Right lobe of liver (tissue), 6 donors: ENCODE results near the gene ABHD11. TPM values are rescaled to one million over a fixed set of nuclear protein-coding genes. Genes with fewer than 3 reads are reported as not detected.
"Not testable (repeated sequence)": the region's sequence is repeated elsewhere in the genome, so short reads cannot be mapped to it uniquely, and the experiment has no call there.

Experiments used
- ATAC-seq, 4 donors: fragments of 200-7000 bp; cut with Tn5 transposase; one replicate each; pipeline ENCODE4 v1.9.1; 2020; ENCODE audit warnings: mild to moderate bottlenecking in 4 of 4, moderate library complexity in 4 of 4
- DNase-seq, 3 donors: peaks; one replicate each; pipeline ENCODE4 v3.0.0-alpha.2; 2020
- H3K27ac ChIP-seq, 3 donors: fragments of 200-600 bp; one replicate each; pipeline ENCODE4 v1.8.0; 2022
- H3K27me3 ChIP-seq, 2 donors: fragments of 200-600 bp; one replicate each; pipeline ENCODE4 v1.8.0; 2022
- H3K36me3 ChIP-seq, 4 donors: fragments of 200-600 bp; sonication (generic) in 1 of 4; one replicate each; pipeline versions ENCODE4 v1.5.1 to v1.8.0; 2017 to 2022; ENCODE audit warnings: control low read depth in 1 of 4
- H3K4me1 ChIP-seq, 4 donors: fragments of 200-600 bp; sonication (generic) in 1 of 4; one replicate each; pipeline versions ENCODE4 v1.5.1 to v1.8.0; 2017 to 2022; ENCODE audit warnings: control low read depth in 1 of 4
- H3K4me3 ChIP-seq, 3 donors: fragments of 200-600 bp; one replicate each; pipeline ENCODE4 v1.8.0; 2022
- H3K9me3 ChIP-seq, 4 donors: fragments of 200-600 bp; sonication (generic) in 1 of 4; one replicate each; pipeline versions ENCODE4 v1.5.1 to v1.8.0; 2017 to 2022; ENCODE audit warnings: control low read depth in 1 of 4
- CTCF ChIP-seq, 4 donors: fragments of 200-600 bp in 3 of 4; fragments of 450-650 bp in 1 of 4; IDR thresholded peaks; one replicate each; pipeline versions ENCODE4 v1.5.1 to v1.8.0; 2016 to 2022; ENCODE audit warnings: antibody characterized with exemption in 4 of 4, mild to moderate bottlenecking in 2 of 4
- POLR2A ChIP-seq: fragments of 450-650 bp; IDR thresholded peaks from one replicate; pipeline ENCODE4 v1.6.1; 2017; ENCODE audit warnings: antibody characterized with exemption, mild to moderate bottlenecking
- WGBS: methylation state at CpG from one replicate; pipeline ENCODE4 v1.1.6; 2018; ENCODE audit warnings: low coverage, low lambda C conversion rate; ENCODE audit not compliant: insufficient coverage; ENCODE audit errors: missing lambda C conversion rate; 5-methylcytosine and 5-hydroxymethylcytosine counted together
- intact Hi-C, 2 donors: fragments of 100-400 bp; cut with DNase I; formaldehyde crosslinking; loops; one replicate each; pipeline versions ENCODE4 v1.11.2 to v1.14.1; 2022
- total RNA-seq, 6 experiments: library from RNA; depleted of rRNA in 2 of 6; stranded (reverse); fragments of >200 nt in 2 of 6; fragmentation: NEBNext Ultra II Directional in 3 of 6; extraction: Animal tissue kit (Norgen Biotek cat#: 25700) in 3 of 6; gene quantifications; one replicate each; pipeline versions ENCODE4 v1.1.0 to v1.2.4, GENCODE V29; 2016 to 2023
- donor health status: DM: no; HTN: yes; CAD: no.
- donor health status: DM: no; HTN: no; CAD: no.
- donor health status: DM: no; HTN: no; CAD: no.
- donor health status: DM: no; HTN: yes; CAD: no.
- donor health status: DM: no; HTN: yes; CAD: no.

The ABHD11 gene
- total RNA-seq, 6 experiments from 2014 or later, result 5.6 to 8.4 (median 7.0) TPM

- H3K27me3 ChIP-seq, result no peaks in the 10 kb centered on the region
- 67% methylated on average over 6 of the region's 13 CpGs for WGBS
- TF ChIP-seq CTCF (IDR thresholded peaks at IDR 0.05) (no peak), POLR2A (no peak)
- H3K4me3 ChIP-seq, result no peak overlapping the region
- no peaks in the 10 kb centered on the region for H3K9me3 ChIP-seq
- H3K4me1 ChIP-seq, result peaks cover 0 to 10% (median 4%) of the 10 kb centered on the region in 4 donors
- no peaks in the 10 kb centered on the region for H3K36me3 ChIP-seq
- DNase-seq (no peak), ATAC-seq (no peak)
- H3K27ac ChIP-seq, result no peak overlapping the region
- intact Hi-C loops, result no loop called here
Observed at GRCh38 chr7:73717025-73717807, 21.4 kb downstream of the ABHD11 start.

DNA sequence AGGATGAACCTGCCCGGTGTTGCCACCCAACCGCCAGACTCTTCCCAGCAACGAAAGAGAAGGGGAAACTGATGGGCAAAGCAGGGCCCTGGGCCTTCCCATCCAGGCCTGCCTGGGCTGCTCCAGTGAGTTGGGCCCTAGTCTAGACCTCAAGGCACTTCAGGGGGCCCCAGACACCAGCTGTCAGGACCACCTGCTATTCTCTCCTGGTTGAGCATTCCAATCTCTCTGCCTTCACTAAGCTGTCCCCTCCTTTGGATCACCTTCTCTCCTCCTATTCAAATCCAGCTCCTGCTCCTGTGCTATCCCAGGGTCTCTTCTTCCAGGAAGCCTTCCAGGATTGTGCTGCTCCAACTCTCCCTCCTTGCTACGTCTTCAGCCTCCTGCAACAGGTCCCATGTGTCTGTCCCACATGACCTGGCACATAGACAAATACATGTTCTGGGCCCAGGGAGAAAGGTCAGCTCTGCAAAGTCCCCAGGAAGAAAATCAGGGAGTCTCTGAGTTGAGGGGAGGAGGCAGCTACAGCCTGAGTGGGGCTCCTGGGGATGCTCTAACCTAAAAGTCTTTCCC lies 22.2 kb downstream of the ABHD11 start:
- H3K4me3 ChIP-seq, result no peak overlapping the region
- intact Hi-C loops, result no loop called here

GRCh38 chr7:73715648-73716317 lies 22.8 kb downstream of the ABHD11 start:
- ATAC-seq, result no peak
- no peak for DNase-seq
- intact Hi-C loops, result no loop called here

More for the DNA sequence above, 22.2 kb downstream of the ABHD11 start:
- H3K9me3 ChIP-seq, result no peaks in the 10 kb centered on the region
- no peak for DNase-seq
- H3K4me1 ChIP-seq, result peaks cover 0 to 6% (median 2%) of the 10 kb centered on the region in 4 donors
- TF ChIP-seq POLR2A, result no peak
- TF ChIP-seq CTCF (IDR thresholded peaks at IDR 0.05), result no peak
- H3K27ac ChIP-seq, result no peak overlapping the region
- ATAC-seq, result no peak
- H3K27me3 ChIP-seq, result no peaks in the 10 kb centered on the region
- 0% methylated on average over 1 of the region's 4 CpGs for WGBS
- H3K36me3 ChIP-seq, result no peaks in the 10 kb centered on the region

DNA sequence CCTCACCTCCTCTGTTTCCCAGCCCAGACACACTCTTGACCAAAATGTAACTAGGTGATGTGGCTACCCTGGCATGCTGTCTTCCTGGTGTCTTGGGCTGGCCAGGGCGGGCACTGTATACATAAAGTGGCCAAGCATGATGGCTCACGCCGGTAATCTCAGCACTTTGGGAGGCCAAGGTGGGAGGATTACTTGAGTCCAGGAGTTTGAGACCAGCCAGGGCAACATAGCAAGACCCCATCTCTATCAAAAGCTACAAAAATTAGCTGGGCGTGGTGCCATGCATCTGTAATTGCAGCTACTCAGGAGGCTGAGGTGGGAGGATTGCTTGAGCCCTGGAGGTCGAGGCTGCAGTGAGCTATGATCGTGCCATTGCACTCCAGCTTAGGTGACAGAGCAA lies 25.3 kb downstream of the ABHD11 start:
- DNase-seq, ATAC-seq, H3K36me3 ChIP-seq, H3K27ac ChIP-seq, H3K4me3 ChIP-seq, H3K4me1 ChIP-seq, intact Hi-C loops, H3K27me3 ChIP-seq, H3K9me3 ChIP-seq: not testable (repeated sequence)
- 95% methylated on average over 6 of the region's 6 CpGs for WGBS

More at GRCh38 chr7:73715648-73716317, 22.8 kb downstream of the ABHD11 start:
- no peaks in the 10 kb centered on the region for H3K27me3 ChIP-seq
- TF ChIP-seq CTCF (IDR thresholded peaks at IDR 0.05) (no peak), POLR2A (no peak)
- H3K36me3 ChIP-seq, result no peaks in the 10 kb centered on the region
- WGBS, result 73% methylated on average over 12 of the region's 16 CpGs
- H3K4me1 ChIP-seq, result peaks cover 0 to under 1% (median 0%) of the 10 kb centered on the region in 4 donors
- H3K27ac ChIP-seq, result no peak overlapping the region
- no peak overlapping the region for H3K4me3 ChIP-seq
- H3K9me3 ChIP-seq, result no peaks in the 10 kb centered on the region

DNA sequence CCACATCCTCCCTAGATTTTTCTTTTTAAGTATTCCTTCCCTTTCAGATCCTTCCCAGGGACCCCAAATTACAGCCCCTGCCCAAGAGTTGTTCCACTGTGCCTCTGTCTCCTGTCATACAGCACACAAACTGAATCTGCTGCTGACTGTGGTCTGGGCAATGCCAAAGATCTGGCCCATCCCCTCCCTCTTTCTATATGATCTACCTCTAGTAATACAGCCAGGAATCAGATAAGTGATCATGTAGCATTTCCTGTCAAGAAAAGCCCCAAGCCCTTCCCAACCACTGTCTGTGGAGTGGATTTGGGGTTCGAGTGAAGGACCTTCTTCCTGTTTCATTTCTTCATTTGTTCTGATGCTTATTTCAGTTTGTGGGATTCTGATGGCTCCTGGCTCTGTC lies 25.8 kb downstream of the ABHD11 start:
- DNase-seq (no peak), ATAC-seq (no peak)
- Histone ChIP-seq H3K27ac (no peak overlapping the region), H3K4me1 (no peaks in the 10 kb centered on the region), H3K36me3 (no peaks in the 10 kb centered on the region), H3K4me3 (no peak overlapping the region), H3K9me3 (no peaks in the 10 kb centered on the region), H3K27me3 (no peaks in the 10 kb centered on the region)
- WGBS, result 40% methylated on average over 1 of the region's 1 CpG
- intact Hi-C loops, result no loop called here
- TF ChIP-seq CTCF (IDR thresholded peaks at IDR 0.05) (no peak), POLR2A (no peak)
